Measurements from ENCODE around the gene LMO2. TPM values are rescaled to one million over a fixed set of nuclear protein-coding genes. Genes with fewer than 3 reads are reported as not detected.

Gene LMO2
- total RNA-seq, 6 donors from 2014 or later: 7.3 to 58.5 (median 34.1) TPM

- no peaks in the 10 kb centered on the region for H3K9me3 ChIP-seq
- ATAC-seq (ENCODE audit: low FRiP score in 2 of 2): no peak
- H3K27ac ChIP-seq: no peak overlapping the region
- H3K36me3 ChIP-seq: no peaks in the 10 kb centered on the region
- no peak overlapping the region for H3K4me3 ChIP-seq
- peaks cover 44 to 66% (median 64%) of the 10 kb centered on the region in 4 donors for H3K4me1 ChIP-seq
- H3K27me3 ChIP-seq: no peaks in the 10 kb centered on the region
- no peak for DNase-seq
- 81 to 90% methylated on average over 2 of the region's 2 CpGs for WGBS, 2 donors
- TF ChIP-seq POLR2A (IDR thresholded peaks at IDR 0.05): no peak
- TF ChIP-seq EP300 (IDR thresholded peaks at IDR 0.05): no peak
- TF ChIP-seq POLR2AphosphoS5 (IDR thresholded peaks at IDR 0.05): no peak
- no peak for TF ChIP-seq CTCF (IDR thresholded peaks at IDR 0.05)
Observed at GRCh38 chr11:33896911-33897310, 5.0 kb upstream of the LMO2 start.

GRCh38 chr11:33895752-33896137 is 3.9 kb upstream of the LMO2 start:
- Histone ChIP-seq H3K4me1 (peaks cover 52 to 77% (median 64%) of the 10 kb centered on the region in 4 donors), H3K9me3 (no peaks in the 10 kb centered on the region), H3K36me3 (no peaks in the 10 kb centered on the region), H3K27ac (no peak overlapping the region), H3K27me3 (no peaks in the 10 kb centered on the region), H3K4me3 (no peak overlapping the region)
- TF ChIP-seq CTCF (IDR thresholded peaks at IDR 0.05) (no peak), POLR2A (IDR thresholded peaks at IDR 0.05) (no peak), EP300 (IDR thresholded peaks at IDR 0.05) (no peak), POLR2AphosphoS5 (IDR thresholded peaks at IDR 0.05) (no peak)
- 77 to 98% methylated on average over 2 of the region's 2 CpGs for WGBS, 2 donors
- DNase-seq: no peak
- no peak for ATAC-seq (ENCODE audit: low FRiP score in 2 of 2)

GRCh38 chr11:33894398-33894746 is 2.5 kb upstream of the LMO2 start:
- peak overlapping the region in 2 of 4 donors; percentile 19 to 26 for H3K4me3 ChIP-seq
- no peaks in the 10 kb centered on the region for H3K9me3 ChIP-seq
- WGBS, 2 donors: 54 to 86% methylated on average over 4 of the region's 4 CpGs

GRCh38 chr11:33893711-33894397 is 2.0 kb upstream of the LMO2 start:
- peak overlapping the region; percentile 73 to 84 (median 78) for H3K27ac ChIP-seq
- H3K36me3 ChIP-seq: no peaks in the 10 kb centered on the region
- no peaks in the 10 kb centered on the region for H3K27me3 ChIP-seq
- TF ChIP-seq CTCF (IDR thresholded peaks at IDR 0.05): no peak
- TF ChIP-seq EP300 (IDR thresholded peaks at IDR 0.05): no peak
- TF ChIP-seq POLR2AphosphoS5 (IDR thresholded peaks at IDR 0.05): no peak
- TF ChIP-seq POLR2A (IDR thresholded peaks at IDR 0.05): peak in 1 of 4 donors; percentile 14
- no peak for DNase-seq
- peak in 1 of 2 donors; percentile 73 for ATAC-seq (ENCODE audit: low FRiP score in 2 of 2)
- peak overlapping the region in 3 of 4 donors; percentile 10 to 26 (median 19) for H3K4me3 ChIP-seq
- no peaks in the 10 kb centered on the region for H3K9me3 ChIP-seq
- WGBS, 2 donors: 53 to 55% methylated on average over 14 of the region's 14 CpGs
- H3K4me1 ChIP-seq: peaks cover 38 to 61% (median 49%) of the 10 kb centered on the region in 4 donors

More at GRCh38 chr11:33894398-33894746, 2.5 kb upstream of the LMO2 start:
- peak overlapping the region; percentile 73 to 84 (median 78) for H3K27ac ChIP-seq
- DNase-seq (no peak), ATAC-seq (ENCODE audit: low FRiP score in 2 of 2) (no peak)
- H3K36me3 ChIP-seq: no peaks in the 10 kb centered on the region
- H3K27me3 ChIP-seq: no peaks in the 10 kb centered on the region
- H3K4me1 ChIP-seq: peaks cover 44 to 66% (median 53%) of the 10 kb centered on the region in 4 donors
- TF ChIP-seq EP300 (IDR thresholded peaks at IDR 0.05): no peak
- TF ChIP-seq POLR2AphosphoS5 (IDR thresholded peaks at IDR 0.05): no peak
- TF ChIP-seq POLR2A (IDR thresholded peaks at IDR 0.05): no peak
- no peak for TF ChIP-seq CTCF (IDR thresholded peaks at IDR 0.05)
